Measurements from ENCODE around the gene CPA4.
A peak's percentile ranks its signal among the peaks of the same experiment; 100 is the strongest.

Gene CPA4

DNA sequence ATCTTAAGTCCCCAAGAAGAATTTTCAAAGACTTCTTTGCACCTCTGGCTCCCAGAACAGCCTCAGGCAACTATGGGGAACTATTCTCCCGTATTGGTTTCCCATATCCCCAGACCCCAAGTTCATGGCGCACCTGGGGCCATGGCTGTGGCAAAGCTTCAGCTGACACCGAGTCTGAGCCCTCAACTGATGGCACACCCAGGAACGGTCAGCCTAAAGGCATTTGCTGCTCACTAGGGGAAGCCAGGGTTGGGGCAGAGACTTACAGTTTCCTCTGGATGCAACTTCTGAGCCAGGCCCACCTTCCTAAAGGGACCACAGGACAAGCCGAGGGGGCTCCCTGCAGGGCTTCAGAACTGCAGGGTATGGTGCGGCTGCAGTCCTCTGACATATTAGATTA lies 73.6 kb downstream of the CPA4 start:
- peak; percentile 10 to 12 for DNase-seq

GRCh38 chr7:130367088-130367755 lies 74.3 kb downstream of the CPA4 start:
- DNase-seq = no peak

DNA sequence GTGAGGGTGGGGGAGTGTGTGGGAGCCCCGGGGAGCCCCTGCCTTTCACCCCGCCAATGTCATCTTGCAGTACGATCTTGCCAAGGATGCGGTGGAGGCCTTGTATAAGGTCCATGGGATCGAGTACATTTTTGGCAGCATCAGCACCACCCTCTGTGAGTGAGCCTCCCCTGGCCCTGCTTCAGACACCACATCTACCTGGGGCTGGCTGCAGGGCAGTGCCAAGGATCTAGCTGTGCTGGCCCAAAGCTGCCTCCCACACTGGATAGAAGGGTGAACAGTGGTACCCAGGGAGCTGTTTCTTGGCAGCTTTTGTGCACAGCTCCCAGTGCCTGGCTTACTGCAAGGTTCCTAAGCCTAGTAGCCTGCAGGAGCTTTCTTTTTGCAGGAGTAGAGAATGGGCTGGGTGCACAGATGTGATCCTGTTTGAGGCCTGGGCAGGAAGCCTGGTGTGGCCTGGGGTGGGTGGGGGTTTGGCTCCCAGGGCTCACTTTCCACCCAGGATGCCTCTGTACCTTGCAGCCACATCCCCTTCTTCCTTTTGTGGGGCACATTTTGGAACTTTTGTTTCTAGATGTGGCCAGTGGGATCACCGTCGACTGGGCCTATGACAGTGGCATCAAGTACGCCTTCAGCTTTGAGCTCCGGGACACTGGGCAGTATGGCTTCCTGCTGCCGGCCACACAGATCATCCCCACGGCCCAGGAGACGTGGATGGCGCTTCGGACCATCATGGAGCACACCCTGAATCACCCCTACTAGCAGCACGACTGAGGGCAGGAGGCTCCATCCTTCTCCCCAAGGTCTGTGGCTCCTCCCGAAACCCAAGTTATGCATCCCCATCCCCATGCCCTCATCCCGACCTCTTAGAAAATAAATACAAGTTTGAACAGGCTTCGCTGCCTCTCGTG lies 75.1 kb downstream of the CPA4 start:
- no peak for DNase-seq

DNA sequence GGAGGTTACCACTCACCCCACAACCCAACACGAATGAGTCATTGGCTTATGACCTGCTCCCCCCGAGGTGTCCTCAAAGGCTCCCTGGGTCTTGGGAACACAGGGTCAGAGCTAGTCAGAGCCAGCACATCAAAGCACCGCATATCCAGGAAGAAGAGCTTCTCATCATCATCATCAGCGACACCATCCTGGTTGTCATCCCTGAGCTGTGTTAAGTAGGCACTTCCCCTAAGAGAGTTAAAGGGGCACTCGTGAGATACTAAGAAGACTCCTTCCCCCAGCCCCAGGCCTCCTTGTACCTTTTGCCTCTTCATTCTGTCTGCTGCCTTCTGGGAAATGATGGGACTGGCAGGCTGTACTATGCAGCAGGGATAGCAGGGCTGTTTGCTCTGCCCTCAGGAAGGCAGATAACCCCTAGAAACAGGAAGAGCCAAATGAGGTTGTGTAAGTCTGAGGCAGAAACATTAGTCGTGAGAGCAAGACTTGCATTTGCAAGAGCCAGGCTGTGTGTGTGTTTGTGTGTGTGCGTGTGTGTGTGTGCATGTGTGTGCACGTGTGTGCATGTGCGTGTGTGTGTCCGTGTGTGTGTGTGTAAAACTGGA lies 76.2 kb downstream of the CPA4 start:
- DNase-seq = peak in 1 of 2 experiments; percentile 21

DNA sequence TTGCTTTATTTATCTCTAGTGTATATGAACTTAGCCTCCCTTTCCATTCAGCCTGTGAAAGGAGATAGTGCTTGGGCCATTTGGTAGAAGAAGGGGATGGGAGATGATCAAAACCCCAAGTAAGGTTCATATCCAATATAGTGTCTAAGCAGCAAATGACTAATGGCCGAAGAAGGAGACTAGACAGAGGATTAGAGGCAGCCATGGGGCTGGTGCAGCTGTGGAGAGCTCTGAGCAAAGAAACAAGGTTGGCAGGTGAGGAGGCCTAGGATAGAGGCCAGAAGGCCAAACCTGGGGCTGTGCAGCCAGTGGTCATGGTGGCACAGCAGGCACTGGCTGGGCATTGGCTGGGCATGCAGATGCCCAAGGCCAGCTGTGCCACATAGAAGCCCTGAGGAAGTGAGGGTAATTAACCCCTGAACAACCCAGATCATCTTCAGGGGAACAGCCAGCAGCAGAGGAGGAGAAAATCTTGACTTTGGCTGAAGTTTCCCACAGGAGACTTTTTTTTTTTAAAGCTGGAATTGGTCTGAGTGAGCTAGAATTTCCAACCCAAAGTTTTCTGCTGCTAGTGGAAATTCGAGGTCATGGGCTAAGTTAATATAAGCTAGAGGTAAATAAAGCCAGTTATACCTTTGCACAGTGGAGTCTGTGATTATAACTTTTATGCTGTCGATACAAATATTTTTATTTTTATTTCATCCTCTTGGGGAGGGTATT lies 77.0 kb downstream of the CPA4 start:
- DNase-seq = no peak

DNA sequence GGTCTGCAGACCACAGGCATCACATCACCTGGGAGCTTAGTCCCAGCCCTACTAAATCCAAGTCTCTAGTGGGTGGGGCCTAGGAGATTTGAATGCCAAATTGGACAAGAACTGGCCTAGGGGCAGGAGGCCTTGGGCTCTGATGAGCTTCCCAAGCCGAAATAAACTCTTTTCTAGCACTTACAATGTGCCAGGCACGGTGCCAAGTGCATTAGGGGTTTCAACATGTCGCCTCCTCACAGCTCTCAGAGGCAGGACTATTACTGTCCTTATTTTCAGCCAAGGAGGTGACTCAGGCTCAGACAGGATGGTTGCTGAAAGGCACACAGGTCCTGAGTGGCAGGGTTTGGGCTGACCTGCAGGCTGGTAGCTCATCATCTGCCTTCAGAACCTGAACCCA lies 78.1 kb downstream of the CPA4 start:
- no peak for DNase-seq

DNA sequence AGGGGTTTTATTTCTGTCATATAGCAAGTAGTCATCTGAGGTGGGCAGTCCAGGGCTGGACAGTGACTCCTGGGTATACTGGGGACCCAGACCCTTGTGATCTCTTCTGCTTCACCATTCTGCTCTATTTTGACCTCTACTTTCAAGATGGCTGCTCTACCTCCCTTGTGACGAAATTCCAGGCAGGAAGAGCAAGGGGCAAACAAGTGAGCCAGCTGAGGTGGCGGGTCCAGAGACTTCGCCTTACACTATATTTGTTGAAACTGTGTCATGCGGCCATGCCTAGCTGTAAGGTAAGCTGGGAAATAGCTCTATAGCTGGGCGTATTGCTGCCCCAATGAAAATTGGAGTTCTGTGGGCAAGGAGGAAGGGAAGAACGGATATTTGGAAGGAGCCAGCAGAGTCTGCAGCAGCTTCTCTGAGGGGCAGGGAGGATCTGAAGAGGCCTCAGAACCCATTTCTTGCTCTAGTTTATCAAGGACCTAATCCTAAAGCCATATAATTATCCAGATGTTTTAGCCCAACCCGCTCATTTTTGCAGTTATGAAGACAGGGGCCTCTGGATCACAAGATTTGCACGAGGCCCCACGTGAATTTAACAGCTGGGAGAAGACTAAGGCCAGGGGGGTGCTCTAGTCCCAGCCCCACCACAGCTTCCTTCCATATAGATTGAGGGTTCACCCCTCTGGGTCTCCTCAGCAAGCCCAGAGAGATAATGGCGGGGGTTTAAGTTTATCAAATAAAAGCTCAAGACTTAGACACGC lies 79.6 kb downstream of the CPA4 start:
- DNase-seq = no peak
